Measurements from ENCODE around the gene MPP2.

The MPP2 gene

GRCh38 chr17:43839670-43840108, 67.6 kb downstream of the MPP2 start:
- no peaks in the 10 kb centered on the region for H3K36me3 ChIP-seq (ENCODE audit: insufficient read depth, low read length)
- no peaks in the 10 kb centered on the region for H3K9me3 ChIP-seq (ENCODE audit: insufficient read depth, low read depth, low read length)
- H3K4me2 ChIP-seq (ENCODE audit: low read depth, low read length, poor library complexity, severe bottlenecking): no peak overlapping the region
- H2AFZ ChIP-seq (ENCODE audit: low read length): 0 out of 2 replicates have a peak overlapping the region, but pooled peaks have one; percentile 11
- no peaks in the 10 kb centered on the region for H3K9me2 ChIP-seq (replicated peaks; ENCODE audit: low read depth, low read length)
- H3K79me2 ChIP-seq (ENCODE audit: insufficient read depth, low read length): no peaks in the 10 kb centered on the region
- no peak for TF ChIP-seq CTCF (conservative IDR thresholded peaks at IDR 0.05; ENCODE audit: low read length)
- no peak for TF ChIP-seq EZH2phosphoT487 (IDR thresholded peaks at IDR 0.05; ENCODE audit: borderline replicate concordance)
- H3K27me3 ChIP-seq (ENCODE audit: insufficient read depth, low read length, poor library complexity, severe bottlenecking): no peaks in the 10 kb centered on the region
- H3K9ac ChIP-seq (ENCODE audit: low read depth, low read length, poor library complexity, severe bottlenecking): no peak overlapping the region
- no peaks in the 10 kb centered on the region for H3K4me1 ChIP-seq (ENCODE audit: insufficient read depth, low read length, poor library complexity, severe bottlenecking)
- no peaks in the 10 kb centered on the region for H4K20me1 ChIP-seq (ENCODE audit: insufficient read depth, low read length, poor library complexity, severe bottlenecking)
- no peaks in the 10 kb centered on the region for H3F3A ChIP-seq (ENCODE audit: low read depth)
- no peak overlapping the region for H3K4me3 ChIP-seq (ENCODE audit: low read length, poor library complexity, severe bottlenecking)

GRCh38 chr17:43834106-43834505, 73.2 kb downstream of the MPP2 start:
- no peaks in the 10 kb centered on the region for H3K4me1 ChIP-seq (ENCODE audit: insufficient read depth, low read length, poor library complexity, severe bottlenecking)
- TF ChIP-seq CTCF (conservative IDR thresholded peaks at IDR 0.05; ENCODE audit: low read length): no peak
- TF ChIP-seq EZH2phosphoT487 (IDR thresholded peaks at IDR 0.05; ENCODE audit: borderline replicate concordance): no peak
- H3K9me3 ChIP-seq (ENCODE audit: insufficient read depth, low read depth, low read length): no peaks in the 10 kb centered on the region
- no peaks in the 10 kb centered on the region for H3K79me2 ChIP-seq (ENCODE audit: insufficient read depth, low read length)
- H3K4me3 ChIP-seq (ENCODE audit: low read length, poor library complexity, severe bottlenecking): no peak overlapping the region
- H3F3A ChIP-seq (ENCODE audit: low read depth): no peaks in the 10 kb centered on the region
- no peaks in the 10 kb centered on the region for H3K36me3 ChIP-seq (ENCODE audit: insufficient read depth, low read length)
- no peak overlapping the region for H3K4me2 ChIP-seq (ENCODE audit: low read depth, low read length, poor library complexity, severe bottlenecking)
- H2AFZ ChIP-seq (ENCODE audit: low read length): no peak overlapping the region
- no peaks in the 10 kb centered on the region for H3K9me2 ChIP-seq (replicated peaks; ENCODE audit: low read depth, low read length)
- H4K20me1 ChIP-seq (ENCODE audit: insufficient read depth, low read length, poor library complexity, severe bottlenecking): no peaks in the 10 kb centered on the region
- H3K27me3 ChIP-seq (ENCODE audit: insufficient read depth, low read length, poor library complexity, severe bottlenecking): peaks cover 34% of the 10 kb centered on the region
- no peak overlapping the region for H3K9ac ChIP-seq (ENCODE audit: low read depth, low read length, poor library complexity, severe bottlenecking)

GRCh38 chr17:43832976-43833829, 74.1 kb downstream of the MPP2 start, which contains the start of gene MPP3:
Gene MPP3, minus strand, starts transcription at chr17:43833146. Its CDS starts 1,240 bp downstream, at chr17:43831906.
- no peak within 1 kb of the TSS for H3K9ac ChIP-seq (ENCODE audit: low read depth, low read length, poor library complexity, severe bottlenecking)
- H3K4me1 ChIP-seq (ENCODE audit: insufficient read depth, low read length, poor library complexity, severe bottlenecking): no peaks in the 10 kb centered on the region
- H3K4me3 ChIP-seq (ENCODE audit: low read length, poor library complexity, severe bottlenecking): peak within 1 kb of the TSS; percentile 45
- H3K4me2 ChIP-seq (ENCODE audit: low read depth, low read length, poor library complexity, severe bottlenecking): peak within 1 kb of the TSS; percentile 62
- no peaks in the 10 kb centered on the region for H3F3A ChIP-seq (ENCODE audit: low read depth)
- no peaks in the 10 kb centered on the region for H3K9me3 ChIP-seq (ENCODE audit: insufficient read depth, low read depth, low read length)
- H2AFZ ChIP-seq (ENCODE audit: low read length): peak within 1 kb of the TSS; percentile 68
- H3K9me2 ChIP-seq (replicated peaks; ENCODE audit: low read depth, low read length): no peaks in the 10 kb centered on the region
- no peaks in the 10 kb centered on the region for H3K36me3 ChIP-seq (ENCODE audit: insufficient read depth, low read length)
- H3K79me2 ChIP-seq (ENCODE audit: insufficient read depth, low read length): no peaks in the 10 kb centered on the region
- H4K20me1 ChIP-seq (ENCODE audit: insufficient read depth, low read length, poor library complexity, severe bottlenecking): no peaks in the 10 kb centered on the region
- peaks cover 34% of the 10 kb centered on the region for H3K27me3 ChIP-seq (ENCODE audit: insufficient read depth, low read length, poor library complexity, severe bottlenecking)
- TF ChIP-seq EZH2phosphoT487 (IDR thresholded peaks at IDR 0.05; ENCODE audit: borderline replicate concordance): no peak
- TF ChIP-seq CTCF (conservative IDR thresholded peaks at IDR 0.05; ENCODE audit: low read length): no peak

Data from Loucy (cell line).